NT2/D1 (cell line): ENCODE data around the gene CCDC126.

Experiments used
- DNase-seq: peaks from one replicate; pipeline ENCODE4 v3.0.0-alpha.2; 2011; ENCODE audit warnings: low read depth, low spot score
- H3K27me3 ChIP-seq: 2 replicates; pipeline ENCODE4 v1.6.0; 2011; ENCODE audit warnings: mild to moderate bottlenecking; ENCODE audit not compliant: insufficient read length, insufficient read depth
- H3K36me3 ChIP-seq: 2 replicates; pipeline ENCODE4 v1.6.1; 2011; ENCODE audit warnings: mild to moderate bottlenecking, low read length, mixed read lengths; ENCODE audit not compliant: insufficient read depth, insufficient read length
- H3K4me1 ChIP-seq: 2 replicates; pipeline ENCODE4 v1.5.1; 2011; ENCODE audit not compliant: insufficient read depth, insufficient read length
- H3K4me3 ChIP-seq: 2 replicates; pipeline ENCODE4 v1.5.1; 2011; ENCODE audit warnings: low read depth; ENCODE audit not compliant: insufficient read length
- H3K9ac ChIP-seq: 2 replicates; pipeline ENCODE4 v1.6.0; 2011; ENCODE audit warnings: low read depth; ENCODE audit not compliant: insufficient read length
- H3K9me3 ChIP-seq: 2 replicates; pipeline ENCODE4 v1.5.1; 2011; ENCODE audit warnings: mild to moderate bottlenecking, low read length; ENCODE audit not compliant: insufficient read depth
- SUZ12 ChIP-seq: IDR thresholded peaks from 2 replicates; pipeline ENCODE4 v1.6.1; 2011; ENCODE audit not compliant: insufficient read length, insufficient read depth; ENCODE audit errors: extremely low read depth
- YY1 ChIP-seq: IDR thresholded peaks from 2 replicates; pipeline ENCODE4 v1.6.1; 2011; ENCODE audit not compliant: insufficient read length, insufficient read depth
- ZNF274 ChIP-seq: IDR thresholded peaks from 2 replicates; pipeline ENCODE4 v1.6.1; 2011; ENCODE audit warnings: mild to moderate bottlenecking, low read depth, low read length

Gene CCDC126

GRCh38 chr7:23685731-23686130 is 88.5 kb downstream of the CCDC126 start:
- no peak overlapping the region for H3K9ac ChIP-seq
- no peaks in the 10 kb centered on the region for H3K4me1 ChIP-seq
- H3K4me3 ChIP-seq: no peak overlapping the region
- H3K9me3 ChIP-seq: no peaks in the 10 kb centered on the region
- DNase-seq: no peak
- TF ChIP-seq YY1 (no peak), SUZ12 (no peak), ZNF274 (no peak)
- no peaks in the 10 kb centered on the region for H3K36me3 ChIP-seq
- H3K27me3 ChIP-seq: no peaks in the 10 kb centered on the region

GRCh38 chr7:23687011-23687410 is 89.8 kb downstream of the CCDC126 start:
- no peak for DNase-seq
- Histone ChIP-seq H3K27me3 (no peaks in the 10 kb centered on the region), H3K4me1 (no peaks in the 10 kb centered on the region), H3K4me3 (no peak overlapping the region), H3K9ac (no peak overlapping the region), H3K36me3 (no peaks in the 10 kb centered on the region), H3K9me3 (no peaks in the 10 kb centered on the region)
- TF ChIP-seq ZNF274: no peak

- Histone ChIP-seq H3K27me3 (no peaks in the 10 kb centered on the region), H3K4me3 (no peak overlapping the region), H3K9ac (no peak overlapping the region), H3K36me3 (no peaks in the 10 kb centered on the region), H3K4me1 (no peaks in the 10 kb centered on the region), H3K9me3 (peaks cover 7% of the 10 kb centered on the region; the same call in 1 of the 2 replicates)
- no peak for TF ChIP-seq SUZ12
- no peak for TF ChIP-seq YY1
- no peak for TF ChIP-seq ZNF274
- no peak for DNase-seq
Observed at GRCh38 chr7:23689165-23689564, 92.0 kb downstream of the CCDC126 start.

GRCh38 chr7:23691320-23691719 is 94.1 kb downstream of the CCDC126 start:
- no peak overlapping the region for H3K4me3 ChIP-seq
- H3K9ac ChIP-seq: no peak overlapping the region
- H3K9me3 ChIP-seq: peaks cover 7% of the 10 kb centered on the region; the same call in 1 of the 2 replicates
- H3K4me1 ChIP-seq: no peaks in the 10 kb centered on the region
- TF ChIP-seq ZNF274 (no peak), YY1 (no peak), SUZ12 (no peak)
- H3K27me3 ChIP-seq: no peaks in the 10 kb centered on the region
- no peaks in the 10 kb centered on the region for H3K36me3 ChIP-seq
- no peak for DNase-seq

- no peaks in the 10 kb centered on the region for H3K4me1 ChIP-seq
- no peak overlapping the region for H3K4me3 ChIP-seq
- no peak for TF ChIP-seq YY1
- no peak for TF ChIP-seq ZNF274
- TF ChIP-seq SUZ12: no peak
- peaks cover 7% of the 10 kb centered on the region; the same call in 1 of the 2 replicates for H3K9me3 ChIP-seq
- H3K9ac ChIP-seq: no peak overlapping the region
- no peaks in the 10 kb centered on the region for H3K36me3 ChIP-seq
- H3K27me3 ChIP-seq: no peaks in the 10 kb centered on the region
- no peak for DNase-seq
Observed at GRCh38 chr7:23693224-23693623, 96.0 kb downstream of the CCDC126 start.
